GM08714 (cell line): Measurements from ENCODE around the gene IQCN.

Source experiments
- H3K4me3 ChIP-seq: fragments of 200-500 bp; sonication (Bioruptor generic); 2 replicates; pipeline ENCODE4 v1.5.1; 2014; ENCODE audit warnings: mild to moderate bottlenecking, low read length, inconsistent platforms
- ZNF274 ChIP-seq: IDR thresholded peaks from 2 replicates; pipeline ENCODE4 v1.6.1; 2012; ENCODE audit warnings: mild to moderate bottlenecking, low read depth, low read length

Gene IQCN

GRCh38 chr19:18226956-18227780 lies 47.1 kb downstream of the IQCN start:
- TF ChIP-seq ZNF274: no peak
- no peak overlapping the region for H3K4me3 ChIP-seq

GRCh38 chr19:18225702-18226468 lies 48.4 kb downstream of the IQCN start, which contains the start of gene PDE4C:
Gene PDE4C, minus strand, starts transcription at chr19:18226438. Its CDS starts 23 bp downstream, at chr19:18226415.
- TF ChIP-seq ZNF274: no peak
- H3K4me3 ChIP-seq: no peak within 1 kb of the TSS

GRCh38 chr19:18225355-18225701 lies 48.9 kb downstream of the IQCN start:
- no peak for TF ChIP-seq ZNF274
- no peak overlapping the region for H3K4me3 ChIP-seq

- H3K4me3 ChIP-seq: peak overlapping the region; percentile 28; the same call in 1 of the 2 replicates
These were observed 49.5 kb downstream of the IQCN start for GRCh38 chr19:18224525-18225354.

GRCh38 chr19:18223860-18224524 lies 50.3 kb downstream of the IQCN start:
- H3K4me3 ChIP-seq: peak overlapping the region; percentile 28; the same call in 1 of the 2 replicates
- no peak for TF ChIP-seq ZNF274

More at GRCh38 chr19:18224525-18225354, 49.5 kb downstream of the IQCN start:
- TF ChIP-seq ZNF274: no peak

- no peak overlapping the region for H3K4me3 ChIP-seq
- no peak for TF ChIP-seq ZNF274
These were observed 52.2 kb downstream of the IQCN start for GRCh38 chr19:18221815-18222725.

GRCh38 chr19:18220632-18221275 lies 53.5 kb downstream of the IQCN start:
- H3K4me3 ChIP-seq: no peak overlapping the region
- no peak for TF ChIP-seq ZNF274

- H3K4me3 ChIP-seq: no peak overlapping the region
- TF ChIP-seq ZNF274: no peak
These were observed 54.2 kb downstream of the IQCN start for GRCh38 chr19:18219911-18220631.

- no peak overlapping the region for H3K4me3 ChIP-seq
- no peak for TF ChIP-seq ZNF274
These were observed 55.7 kb downstream of the IQCN start for GRCh38 chr19:18218600-18218999.

GRCh38 chr19:18218159-18218558 lies 56.1 kb downstream of the IQCN start:
- TF ChIP-seq ZNF274: no peak
- no peak overlapping the region for H3K4me3 ChIP-seq

GRCh38 chr19:18216789-18217188 lies 57.5 kb downstream of the IQCN start:
- H3K4me3 ChIP-seq: no peak overlapping the region
- TF ChIP-seq ZNF274: no peak
